DOHH2 (cell line): ENCODE results near the gene JPH2.

Experiments used
- H3F3A ChIP-seq: fragments of 200-600 bp; sonication (generic), shearing (Covaris generic); 2 replicates; pipeline ENCODE4 v1.6.0; 2016; ENCODE audit warnings: antibody characterized with exemption, mild to moderate bottlenecking; ENCODE audit not compliant: control insufficient read depth, insufficient read depth
- H3K27ac ChIP-seq: fragments of 200-600 bp; sonication (generic); 2 replicates; pipeline ENCODE4 v1.5.1; 2014; ENCODE audit warnings: low read depth, mild to moderate bottlenecking, low read length, moderate library complexity
- H3K27me3 ChIP-seq: fragments of 200-600 bp; sonication (generic); 2 replicates; pipeline ENCODE4 v1.6.1; 2014; ENCODE audit warnings: mild to moderate bottlenecking, low read length, mixed read lengths; ENCODE audit not compliant: control insufficient read depth
- H3K36me3 ChIP-seq: fragments of 200-600 bp; sonication (generic); 2 replicates; pipeline ENCODE4 v1.6.1; 2014; ENCODE audit warnings: mild to moderate bottlenecking, low read length, moderate library complexity, mixed read lengths; ENCODE audit not compliant: control insufficient read depth
- H3K4me1 ChIP-seq: fragments of 200-600 bp; sonication (generic); 2 replicates; pipeline ENCODE4 v1.6.1; 2014; ENCODE audit warnings: mild to moderate bottlenecking, low read length, mixed read lengths; ENCODE audit not compliant: control insufficient read depth
- H3K4me2 ChIP-seq: fragments of 200-600 bp; sonication (generic); 2 replicates; pipeline ENCODE4 v1.6.0; 2014; ENCODE audit warnings: mild to moderate bottlenecking, low read length, moderate library complexity
- H3K4me3 ChIP-seq: fragments of 200-600 bp; sonication (generic); 2 replicates; pipeline ENCODE4 v1.5.1; 2014; ENCODE audit warnings: mild to moderate bottlenecking, low read length, mixed read lengths
- H3K79me2 ChIP-seq: fragments of 200-600 bp; sonication (generic); 2 replicates; pipeline ENCODE4 v1.6.1; 2014; ENCODE audit warnings: mild to moderate bottlenecking, low read length, mixed read lengths; ENCODE audit not compliant: control insufficient read depth
- H3K9me2 ChIP-seq: fragments of 200-600 bp; sonication (generic); replicated peaks from 2 replicates; pipeline ENCODE4 v1.6.1; 2014; ENCODE audit warnings: mild to moderate bottlenecking, low read length, mixed read lengths; ENCODE audit not compliant: control insufficient read depth
- H3K9me3 ChIP-seq: fragments of 200-600 bp; sonication (generic); 2 replicates; pipeline ENCODE4 v1.6.1; 2014; ENCODE audit warnings: antibody characterized with exemption, low read length, mixed read lengths; ENCODE audit not compliant: control insufficient read depth, insufficient read depth
- H4K20me1 ChIP-seq: fragments of 200-600 bp; sonication (generic); 2 replicates; pipeline ENCODE4 v1.6.0; 2014; ENCODE audit warnings: low read depth, mild to moderate bottlenecking, antibody characterized with exemption, low read length, moderate library complexity; ENCODE audit not compliant: control insufficient read depth, insufficient read depth
- CTCF ChIP-seq: fragments of 200-600 bp; sonication (generic); IDR thresholded peaks from one replicate; pipeline ENCODE4 v1.5.1; 2014; ENCODE audit warnings: antibody characterized with exemption, mild to moderate bottlenecking, low read depth, low read length; ENCODE audit not compliant: poor library complexity, severe bottlenecking
- EZH2phosphoT487 ChIP-seq: fragments of 200-600 bp; sonication (generic); IDR thresholded peaks from 2 replicates; pipeline ENCODE4 v1.6.1; 2017; ENCODE audit warnings: borderline replicate concordance, mild to moderate bottlenecking, antibody characterized with exemption, low read length, moderate library complexity, mixed read lengths

JPH2 gene

GRCh38 chr20:44206132-44206531 lies 19.1 kb upstream of the JPH2 start:
- no peaks in the 10 kb centered on the region for H3K9me3 ChIP-seq
- no peaks in the 10 kb centered on the region for H3K27me3 ChIP-seq
- no peak overlapping the region for H3K27ac ChIP-seq
- TF ChIP-seq CTCF (no peak), EZH2phosphoT487 (no peak)
- H3K79me2 ChIP-seq: peaks cover 76% of the 10 kb centered on the region
- H4K20me1 ChIP-seq: peaks cover 20% of the 10 kb centered on the region
- peaks cover 68% of the 10 kb centered on the region for H3K36me3 ChIP-seq
- H3K9me2 ChIP-seq: no peaks in the 10 kb centered on the region
- H3F3A ChIP-seq: no peaks in the 10 kb centered on the region
- H3K4me2 ChIP-seq: no peak overlapping the region
- peaks cover 26% of the 10 kb centered on the region for H3K4me1 ChIP-seq
- no peak overlapping the region for H3K4me3 ChIP-seq

- no peak overlapping the region for H3K4me3 ChIP-seq
- no peaks in the 10 kb centered on the region for H3K9me2 ChIP-seq
- no peak overlapping the region for H3K4me2 ChIP-seq
- H3K36me3 ChIP-seq: peaks cover 78% of the 10 kb centered on the region
- TF ChIP-seq EZH2phosphoT487: no peak
- TF ChIP-seq CTCF: no peak
- H3K27me3 ChIP-seq: no peaks in the 10 kb centered on the region
- H3K27ac ChIP-seq: no peak overlapping the region
- H4K20me1 ChIP-seq: peaks cover 18% of the 10 kb centered on the region
- H3F3A ChIP-seq: no peaks in the 10 kb centered on the region
- no peaks in the 10 kb centered on the region for H3K9me3 ChIP-seq
- peaks cover 74% of the 10 kb centered on the region for H3K79me2 ChIP-seq
- H3K4me1 ChIP-seq: peaks cover 26% of the 10 kb centered on the region
Measured at GRCh38 chr20:44204832-44205215, 17.8 kb upstream of the JPH2 start.

GRCh38 chr20:44204156-44204831 lies 17.3 kb upstream of the JPH2 start:
- TF ChIP-seq CTCF (no peak), EZH2phosphoT487 (no peak)
- H3K79me2 ChIP-seq: peaks cover 68% of the 10 kb centered on the region

More at GRCh38 chr20:44204156-44204831, 17.3 kb upstream of the JPH2 start:
- no peaks in the 10 kb centered on the region for H3K9me3 ChIP-seq
- peaks cover 13% of the 10 kb centered on the region for H4K20me1 ChIP-seq
- no peak overlapping the region for H3K4me3 ChIP-seq
- H3F3A ChIP-seq: no peaks in the 10 kb centered on the region
- H3K27ac ChIP-seq: no peak overlapping the region
- peaks cover 82% of the 10 kb centered on the region for H3K36me3 ChIP-seq
- no peaks in the 10 kb centered on the region for H3K27me3 ChIP-seq
- no peak overlapping the region for H3K4me2 ChIP-seq
- H3K4me1 ChIP-seq: peaks cover 25% of the 10 kb centered on the region
- H3K9me2 ChIP-seq: no peaks in the 10 kb centered on the region
